OCI-M2 (cell line): ENCODE measurements around the gene ADAM33.

Experiments
- DNase-seq: peaks from one replicate; lab custom pipeline; 2025; ENCODE audit not compliant: unreplicated experiment; lab: John Stamatoyannopoulos, UW

The ADAM33 gene

GRCh38 chr20:3707508-3707899 is 25.7 kb upstream of the ADAM33 start:
- no peak for DNase-seq

GRCh38 chr20:3706774-3707507 is 25.1 kb upstream of the ADAM33 start:
- DNase-seq = no peak

- no peak for DNase-seq
These were observed 24.3 kb upstream of the ADAM33 start for GRCh38 chr20:3705970-3706739.

GRCh38 chr20:3705491-3705969 is 23.7 kb upstream of the ADAM33 start:
- no peak for DNase-seq

- DNase-seq = no peak
These were observed 22.3 kb upstream of the ADAM33 start for GRCh38 chr20:3704087-3704486.

- no peak for DNase-seq
These were observed 21.0 kb upstream of the ADAM33 start for GRCh38 chr20:3702611-3703391.

GRCh38 chr20:3701061-3701998 is 19.5 kb upstream of the ADAM33 start:
- no peak for DNase-seq

- DNase-seq = no peak
These were observed 17.2 kb upstream of the ADAM33 start for GRCh38 chr20:3699037-3699436.

GRCh38 chr20:3698591-3699001 is 16.8 kb upstream of the ADAM33 start:
- DNase-seq = no peak

GRCh38 chr20:3697588-3698305 is 15.9 kb upstream of the ADAM33 start:
- DNase-seq = no peak

- DNase-seq = no peak
These were observed 15.2 kb upstream of the ADAM33 start for GRCh38 chr20:3696745-3697587.

GRCh38 chr20:3696200-3696599 is 14.4 kb upstream of the ADAM33 start:
- no peak for DNase-seq

- no peak for DNase-seq
These were observed 13.1 kb upstream of the ADAM33 start for GRCh38 chr20:3694864-3695263.

GRCh38 chr20:3693376-3693775 is 11.6 kb upstream of the ADAM33 start:
- no peak for DNase-seq

GRCh38 chr20:3692706-3693294 is 11.0 kb upstream of the ADAM33 start:
- DNase-seq = no peak

GRCh38 chr20:3691897-3692296 is 10.1 kb upstream of the ADAM33 start:
- no peak for DNase-seq

GRCh38 chr20:3691306-3691705 is 9.5 kb upstream of the ADAM33 start:
- no peak for DNase-seq

GRCh38 chr20:3690413-3690812 is 8.6 kb upstream of the ADAM33 start:
- no peak for DNase-seq

GRCh38 chr20:3689978-3690377 is 8.2 kb upstream of the ADAM33 start:
- DNase-seq = no peak
